Stimulated activated CD4-positive, alpha-beta T cell treated with anti-CD3 and anti-CD28 coated beads, Interleukin-4, amount 100 ng/mL, for 4 hours (primary cell): ENCODE data around the gene GOLGA6L22.
"Not testable (repeated sequence)": the region's sequence is repeated elsewhere in the genome, so short reads cannot be mapped to it uniquely, and the experiment has no call there.

Experiments used
- DNase-seq, 2 experiments: peaks; one replicate each; pipeline ENCODE4 v3.0.0-alpha.2; 2020

Gene GOLGA6L22

DNA sequence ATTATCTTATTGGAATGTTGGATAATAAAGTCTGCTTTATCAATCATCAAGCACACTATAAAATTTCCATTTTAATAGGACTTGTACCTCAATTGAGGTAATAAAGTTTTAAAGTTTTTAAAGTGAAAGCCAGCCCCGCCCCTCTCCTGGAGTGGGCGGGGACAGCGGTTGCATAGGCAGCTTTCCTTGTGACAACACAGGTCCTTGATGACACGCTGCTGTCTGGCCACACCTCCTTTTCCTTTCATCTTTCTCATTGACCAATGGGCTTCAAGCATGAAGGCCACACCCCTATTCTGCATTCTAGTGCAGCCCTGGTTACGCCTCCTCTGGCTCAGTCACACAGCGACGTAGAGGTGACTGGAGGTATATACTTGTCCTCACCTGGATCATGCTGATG is at the start of gene GOLGA6L22:
GOLGA6L22 (plus strand) TSS at position 301 of the 400 bp plus-strand sequence; CDS start at position 392, 91 bp downstream.
- not testable (repeated sequence) for DNase-seq

GRCh38 chr15:22417288-22417687 is 41.4 kb upstream of the GOLGA6L22 start:
- not testable (repeated sequence) for DNase-seq

- not testable (repeated sequence) for DNase-seq
These were observed 40.9 kb upstream of the GOLGA6L22 start for GRCh38 chr15:22417795-22418194.

- not testable (repeated sequence) for DNase-seq
These were observed 40.5 kb upstream of the GOLGA6L22 start for GRCh38 chr15:22418212-22418611.

GRCh38 chr15:22418666-22419065 is 40.0 kb upstream of the GOLGA6L22 start:
- not testable (repeated sequence) for DNase-seq

- DNase-seq: not testable (repeated sequence)
These were observed 38.4 kb upstream of the GOLGA6L22 start for GRCh38 chr15:22420340-22420739.

GRCh38 chr15:22429426-22429825 is 29.3 kb upstream of the GOLGA6L22 start:
- DNase-seq: not testable (repeated sequence)

- DNase-seq: not testable (repeated sequence)
These were observed 27.0 kb upstream of the GOLGA6L22 start for GRCh38 chr15:22431687-22432086.

- peak; percentile 7 to 27 for DNase-seq
These were observed 35.9 kb downstream of the GOLGA6L22 start for GRCh38 chr15:22494490-22495113.

DNA sequence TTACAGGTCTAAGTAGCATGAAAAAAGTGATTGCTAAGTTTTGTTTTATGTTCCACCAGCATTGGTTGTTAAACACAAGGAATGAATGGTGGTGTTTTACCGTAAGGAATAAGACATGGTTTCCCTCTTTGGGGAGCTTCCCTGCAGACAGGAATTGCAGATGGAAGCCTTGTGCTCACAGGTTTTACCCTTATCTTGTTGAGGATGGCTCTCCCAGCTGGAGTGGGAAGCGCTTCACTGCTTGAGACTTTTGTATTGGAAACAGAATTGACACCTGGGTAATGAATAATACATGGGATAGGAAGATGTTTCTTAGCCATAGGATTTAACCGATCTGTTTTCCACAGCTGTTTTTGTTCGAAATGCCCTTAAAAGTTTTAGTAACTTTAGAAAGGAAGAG is 38.5 kb downstream of the GOLGA6L22 start:
- not testable (repeated sequence) for DNase-seq

DNA sequence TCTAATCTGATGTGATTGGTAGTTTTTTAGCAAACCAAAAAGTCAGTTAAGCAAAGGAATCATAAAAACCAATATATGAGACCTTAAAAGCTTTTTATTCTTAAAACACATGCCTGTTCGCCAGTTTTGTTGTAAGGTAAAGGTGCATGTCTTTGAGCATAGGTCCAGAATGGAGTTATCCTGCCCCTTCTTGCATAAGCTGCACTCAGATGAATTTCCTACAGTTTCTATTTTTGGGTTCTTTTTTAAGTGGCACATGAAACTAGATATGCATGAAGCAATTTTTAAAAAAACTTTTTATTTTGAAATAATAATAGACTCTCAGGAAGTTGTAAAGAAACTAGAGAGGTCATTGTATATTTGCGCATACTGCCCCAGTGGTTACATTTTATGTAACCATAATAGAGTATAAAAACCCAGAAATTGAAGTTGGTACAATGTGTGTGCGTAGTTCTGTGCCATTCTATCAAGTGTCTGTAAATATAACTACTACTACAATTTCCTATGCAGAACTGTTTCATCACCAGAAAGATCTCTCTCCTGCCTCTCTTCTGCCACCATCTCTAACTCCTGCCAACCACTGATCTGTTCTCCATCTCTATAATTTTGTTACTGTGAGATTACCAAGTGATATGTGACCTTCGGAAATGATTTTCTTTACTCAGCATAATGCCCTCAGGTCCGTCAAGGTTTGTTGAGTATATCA is 39.7 kb downstream of the GOLGA6L22 start:
- not testable (repeated sequence) for DNase-seq

GRCh38 chr15:22502272-22502671 is 43.6 kb downstream of the GOLGA6L22 start:
- DNase-seq: not testable (repeated sequence)

DNA sequence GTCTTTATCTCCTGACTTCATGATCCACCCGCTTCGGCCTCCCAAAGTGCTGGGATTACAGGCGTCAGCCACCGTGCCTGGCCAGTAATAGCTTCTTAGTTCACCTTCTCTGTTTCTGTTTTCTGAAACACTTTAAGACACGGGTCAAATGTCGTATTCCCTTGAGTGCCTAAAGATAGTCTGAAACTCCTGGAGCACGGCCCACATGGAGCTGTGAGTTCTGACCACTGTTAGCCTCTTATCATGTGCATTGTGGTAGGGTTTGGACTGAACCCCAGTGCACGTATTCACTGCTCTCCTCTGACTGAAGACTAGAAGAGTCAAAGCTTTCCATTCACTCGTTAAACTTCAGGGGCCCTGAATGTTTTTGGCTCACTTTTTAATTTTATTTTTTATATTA is 48.3 kb downstream of the GOLGA6L22 start:
- DNase-seq: not testable (repeated sequence)

GRCh38 chr15:22516140-22516539 is 57.4 kb downstream of the GOLGA6L22 start:
- not testable (repeated sequence) for DNase-seq
